CD4-positive, alpha-beta T cell treated with Interleukin-1 beta for 1 hour (primary cell): ENCODE measurements around the gene SLC25A1.
A peak's percentile ranks its signal among the peaks of the same experiment; 100 is the strongest.

ENCODE experiments used
- DNase-seq, 2 donors: peaks; one replicate each; pipeline ENCODE4 v3.0.0-alpha.2; 2020 to 2022

Gene SLC25A1

GRCh38 chr22:19180234-19180633 lies 1.7 kb upstream of the SLC25A1 start:
- no peak for DNase-seq

- DNase-seq: peak; percentile 56 to 63
These were observed 1.0 kb upstream of the SLC25A1 start for GRCh38 chr22:19179497-19180048.

- DNase-seq: peak; percentile 45 to 64
These were observed 375 bp downstream of the SLC25A1 start for GRCh38 chr22:19178065-19178656.

- no peak for DNase-seq
These were observed 1.1 kb downstream of the SLC25A1 start for GRCh38 chr22:19177164-19178064.

DNA sequence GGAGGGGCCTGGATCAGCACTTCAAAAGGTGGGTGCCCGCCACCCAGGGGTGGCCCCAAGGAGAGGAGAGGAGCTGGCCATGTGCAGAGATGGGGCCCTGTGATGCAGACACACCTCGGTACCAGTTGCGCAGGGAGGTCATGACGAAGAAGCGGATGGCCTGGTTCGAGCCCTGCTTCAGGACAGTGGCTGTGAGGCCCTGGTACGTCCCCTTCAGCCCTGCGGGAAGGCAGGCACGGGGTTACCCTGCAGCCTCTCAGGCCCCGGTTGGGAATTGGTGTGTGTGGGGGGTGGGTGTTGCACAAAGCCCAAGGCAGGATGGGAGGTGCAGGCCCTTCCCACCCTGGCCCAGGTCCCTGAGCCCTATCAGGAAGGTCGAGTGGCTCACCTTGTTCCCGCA lies 1.8 kb downstream of the SLC25A1 start:
- DNase-seq: no peak

DNA sequence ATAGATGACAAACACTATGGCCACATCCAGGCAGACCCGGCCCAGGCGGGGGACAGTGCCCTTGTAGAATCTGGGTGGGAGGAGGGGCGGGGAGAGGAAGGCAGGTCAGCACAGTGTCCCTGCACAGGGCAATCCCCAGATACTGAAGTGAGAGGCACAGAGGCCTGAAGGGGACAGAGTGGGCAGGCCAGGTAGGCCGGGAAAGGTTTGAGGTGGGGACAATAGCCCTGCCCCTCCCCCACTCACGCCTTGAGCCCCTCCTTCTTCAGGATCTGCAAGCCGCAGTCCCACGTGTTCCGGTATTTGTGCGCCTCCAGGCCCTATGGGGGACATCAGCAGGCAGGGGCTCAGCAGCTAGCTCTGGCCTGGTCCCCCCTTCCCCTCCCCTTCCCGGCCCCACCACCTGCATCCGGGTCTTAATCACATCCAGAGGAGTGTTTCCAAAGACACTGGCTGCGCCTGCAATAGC lies 2.3 kb downstream of the SLC25A1 start:
- DNase-seq: no peak

- no peak for DNase-seq
These were observed 2.8 kb downstream of the SLC25A1 start for GRCh38 chr22:19175602-19176174.

GRCh38 chr22:19175026-19175601 lies 3.4 kb downstream of the SLC25A1 start:
- DNase-seq: no peak

DNA sequence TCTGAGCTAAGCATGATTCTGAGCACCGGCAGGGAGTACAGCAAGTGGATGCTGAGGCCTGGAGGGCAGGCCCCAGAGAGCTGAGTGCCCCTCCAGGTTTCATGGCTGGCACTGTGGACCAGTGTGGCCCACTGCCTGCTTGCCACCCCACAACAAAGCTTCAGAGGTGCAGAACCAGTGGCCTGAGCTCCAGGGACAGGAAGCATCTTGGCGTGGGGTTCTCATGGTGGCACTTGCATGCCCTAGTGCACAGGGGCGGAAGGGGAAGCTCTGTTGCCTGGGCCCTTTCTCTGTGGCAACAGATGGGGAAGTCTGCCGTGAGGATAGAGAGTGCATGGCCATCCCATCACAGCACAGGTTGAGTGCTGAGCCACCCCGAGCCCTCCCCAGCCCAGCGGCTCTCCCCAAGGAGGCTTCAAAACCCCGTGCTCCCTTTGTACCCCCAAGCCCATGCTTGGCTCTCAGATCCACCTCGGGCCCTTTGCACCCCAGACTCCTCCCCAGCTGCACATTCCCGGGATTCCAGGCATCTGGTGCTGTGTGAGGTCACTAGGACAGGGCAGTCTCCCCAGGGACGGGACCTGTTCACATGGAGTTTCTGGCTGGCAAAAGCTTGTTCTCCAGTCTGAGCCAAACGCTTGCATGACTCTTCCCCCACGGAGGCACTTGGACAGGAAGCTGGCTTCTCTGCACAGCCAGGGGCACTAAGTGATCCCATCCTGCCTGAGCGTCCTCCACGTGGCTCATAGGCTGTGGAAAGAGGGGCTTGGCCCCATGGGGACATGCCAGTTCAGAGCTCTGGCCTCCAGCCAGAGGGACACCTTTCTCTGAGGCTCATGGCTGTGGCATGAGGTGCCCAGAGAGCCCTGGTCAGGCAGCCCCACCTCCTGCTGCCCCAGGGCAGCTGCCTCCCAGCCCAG lies 4.2 kb downstream of the SLC25A1 start:
- peak in 1 of 2 donors; percentile 54 for DNase-seq

DNA sequence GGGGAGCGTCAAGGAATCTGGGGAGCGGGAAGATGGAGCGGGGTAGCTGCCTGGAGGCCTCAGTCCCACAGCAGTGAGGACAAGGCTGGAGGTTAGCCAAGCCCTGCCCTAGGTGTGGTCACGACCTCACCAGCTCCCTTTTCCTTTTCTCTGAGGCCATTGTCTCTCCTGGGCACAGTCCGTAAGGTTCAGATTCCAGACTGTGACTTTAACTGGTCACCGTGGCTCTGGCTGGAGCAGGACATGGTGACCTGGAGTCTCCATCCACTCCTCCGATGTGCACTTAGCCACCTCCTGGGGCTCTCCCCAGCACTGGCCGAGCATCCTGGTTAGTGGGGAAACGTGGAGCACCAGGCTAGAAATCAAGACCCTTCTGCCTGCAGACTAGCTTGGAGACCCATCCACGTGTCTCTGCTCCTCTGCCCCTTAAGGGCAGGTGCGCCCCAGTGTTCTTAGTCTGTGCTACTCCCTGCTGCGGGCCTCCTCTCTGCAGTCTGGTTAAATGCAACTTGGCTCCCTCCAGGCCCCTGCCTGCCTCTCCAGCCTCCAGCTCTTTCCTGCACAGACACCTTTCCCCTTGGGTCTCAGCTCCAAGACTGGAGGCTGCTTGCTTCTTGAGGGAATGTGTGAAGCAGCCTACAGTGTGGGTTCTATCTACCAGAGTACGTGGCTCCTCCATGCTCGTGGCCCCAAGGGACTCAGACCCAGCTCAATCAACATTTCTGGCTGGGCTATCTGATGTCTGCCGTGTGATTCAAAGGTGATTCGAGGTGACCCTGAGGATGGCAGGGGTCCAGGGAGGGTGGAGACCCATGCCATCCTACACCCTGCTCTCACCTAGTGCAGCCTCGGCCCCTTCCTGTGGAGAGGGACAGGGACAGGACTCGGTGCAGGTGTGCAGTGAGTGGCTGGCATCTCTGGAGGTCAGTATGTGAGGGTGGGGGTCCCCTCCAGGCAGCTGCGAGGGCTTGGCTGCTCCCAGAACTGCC lies 5.2 kb downstream of the SLC25A1 start:
- no peak for DNase-seq

GRCh38 chr22:19172213-19173046 lies 6.1 kb downstream of the SLC25A1 start:
- no peak for DNase-seq

DNA sequence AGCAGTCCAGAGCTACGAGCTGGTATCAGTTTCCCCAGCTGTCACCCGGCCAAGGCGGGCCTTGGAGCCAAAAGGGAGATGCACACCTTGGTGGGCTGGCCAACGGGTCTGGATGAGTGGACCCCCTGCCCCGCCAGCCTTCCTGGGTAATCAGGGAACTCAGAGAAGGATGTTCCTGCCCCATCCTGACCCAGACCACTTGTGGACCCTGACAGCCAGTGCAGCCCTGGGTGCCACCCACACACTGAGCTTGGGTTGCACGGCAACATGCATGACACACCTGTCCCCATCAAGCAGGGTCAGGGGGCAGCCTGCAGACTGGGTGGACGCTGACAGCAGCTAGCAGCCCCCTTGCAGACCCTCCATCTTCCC lies 8.6 kb downstream of the SLC25A1 start:
- no peak for DNase-seq

DNA sequence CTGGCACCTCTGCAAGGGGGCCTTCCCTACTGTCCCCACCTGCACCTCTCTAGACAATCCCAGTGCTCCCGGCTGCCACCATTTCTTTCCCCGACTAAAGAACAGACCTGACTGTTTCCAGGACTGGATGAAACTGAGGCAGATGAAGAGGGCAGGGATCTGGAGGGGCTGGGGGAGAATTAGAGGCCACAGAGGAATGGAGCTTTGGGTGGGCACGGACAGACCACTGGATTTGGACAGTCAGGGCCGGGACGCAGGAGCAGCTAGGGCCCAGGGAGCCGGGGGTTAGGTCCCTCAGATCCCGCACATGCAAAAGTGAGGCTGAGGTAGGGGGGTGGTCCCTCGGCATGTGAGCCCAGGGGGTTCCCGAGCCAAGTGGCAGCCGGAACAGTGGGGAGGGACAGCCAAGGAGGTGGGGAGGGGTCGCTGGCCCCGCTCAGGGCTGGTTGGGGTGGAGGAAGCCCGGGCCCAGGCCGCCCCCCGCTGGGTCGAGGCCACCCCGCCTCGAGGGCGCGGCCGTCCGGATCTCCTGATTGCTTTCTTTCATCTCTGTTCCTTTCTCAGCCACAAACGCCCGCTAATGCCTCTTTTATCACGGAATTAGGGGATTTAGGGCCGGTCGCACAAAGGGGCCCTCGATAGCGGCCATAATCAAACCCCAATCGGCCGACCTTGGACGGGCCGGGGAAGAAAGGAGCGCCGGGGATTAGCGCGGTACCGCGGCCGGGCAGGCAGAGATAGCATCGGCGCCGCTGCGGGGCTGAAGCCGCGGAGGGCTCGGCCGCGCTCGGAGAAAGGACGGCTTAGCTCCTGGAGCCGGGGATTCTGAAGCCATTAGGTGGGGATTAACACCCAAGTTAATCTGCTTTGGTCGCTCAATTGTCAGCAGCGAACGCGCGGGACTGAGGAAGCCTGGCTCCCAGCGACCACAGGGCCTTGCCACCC lies 9.3 kb downstream of the SLC25A1 start:
- no peak for DNase-seq

- DNase-seq: no peak
These were observed 10.2 kb downstream of the SLC25A1 start for GRCh38 chr22:19168088-19168890.

GRCh38 chr22:19167106-19167869 lies 11.2 kb downstream of the SLC25A1 start:
- no peak for DNase-seq

- no peak for DNase-seq
These were observed 12.1 kb downstream of the SLC25A1 start for GRCh38 chr22:19166421-19166820.

- DNase-seq: no peak
These were observed 14.1 kb downstream of the SLC25A1 start for GRCh38 chr22:19164425-19164824.
